HCT116 (cell line): ENCODE data around the gene FTO.

Source experiments
- CEBPB ChIP-seq: IDR thresholded peaks from 2 replicates; pipeline ENCODE4 v1.6.1; 2012; ENCODE audit warnings: low read depth
- CTCF ChIP-seq, 3 experiments: fragments of 200-600 bp in 1 of 3; sonication (generic) in 1 of 3; IDR thresholded peaks in 2 of 3; conservative IDR thresholded peaks in 1 of 3; 2 replicates each; pipeline ENCODE4 v1.5.1; 2012 to 2017; ENCODE audit warnings: low read depth in 2 of 3, low read length in 2 of 3, antibody characterized with exemption in 1 of 3, borderline replicate concordance in 1 of 3, control low read depth in 1 of 3, mild to moderate bottlenecking in 1 of 3, mixed read lengths in 1 of 3, mixed run types in 1 of 3, moderate library complexity in 1 of 3; ENCODE audit not compliant: insufficient read depth in 1 of 3
- EZH2 ChIP-seq: fragments of 200-600 bp; sonication (generic); IDR thresholded peaks from 2 replicates; pipeline ENCODE4 v1.6.1; 2017; ENCODE audit warnings: antibody characterized with exemption, mixed run types
- EZH2phosphoT487 ChIP-seq: fragments of 200-600 bp; IDR thresholded peaks from 2 replicates; pipeline ENCODE4 v1.6.1; 2018; ENCODE audit warnings: antibody characterized with exemption, borderline replicate concordance
- POLR2A ChIP-seq: IDR thresholded peaks from 2 replicates; pipeline ENCODE4 v1.7.0; 2011; ENCODE audit warnings: borderline replicate concordance; ENCODE audit not compliant: insufficient read depth, insufficient read length; ENCODE audit errors: extremely low read depth
- POLR2AphosphoS5 ChIP-seq: IDR thresholded peaks from 2 replicates; pipeline ENCODE4 v1.6.1; 2011; ENCODE audit warnings: mild to moderate bottlenecking, low read depth, low read length, moderate library complexity
- RAD21 ChIP-seq: IDR thresholded peaks from 2 replicates; pipeline ENCODE4 v1.6.1; 2012; ENCODE audit warnings: low read depth, mild to moderate bottlenecking
- REST ChIP-seq: IDR thresholded peaks from 2 replicates; pipeline ENCODE4 v1.6.1; 2012; ENCODE audit warnings: low read depth

GRCh38 chr16:54048586-54049495 is 344.9 kb downstream of the FTO start:
- TF ChIP-seq POLR2AphosphoS5 (no peak), POLR2A (no peak), RAD21 (no peak), EZH2phosphoT487 (no peak), CTCF (IDR thresholded peaks at IDR 0.05 in 2 of 3, conservative IDR thresholded peaks at IDR 0.05 in 1 of 3; ENCODE audit: borderline replicate concordance in 1 of 3, insufficient read depth in 1 of 3, low read depth in 2 of 3, low read length in 2 of 3) (no peak), CEBPB (no peak), EZH2 (no peak), REST (no peak)
